Kidney tubule cell (primary cell): ENCODE results near the gene RNASEH2B.

Experiments
- DNase-seq: peaks from one replicate; pipeline ENCODE4 v3.0.0-alpha.2; 2018; ENCODE audit warnings: low spot score

The RNASEH2B gene

DNA sequence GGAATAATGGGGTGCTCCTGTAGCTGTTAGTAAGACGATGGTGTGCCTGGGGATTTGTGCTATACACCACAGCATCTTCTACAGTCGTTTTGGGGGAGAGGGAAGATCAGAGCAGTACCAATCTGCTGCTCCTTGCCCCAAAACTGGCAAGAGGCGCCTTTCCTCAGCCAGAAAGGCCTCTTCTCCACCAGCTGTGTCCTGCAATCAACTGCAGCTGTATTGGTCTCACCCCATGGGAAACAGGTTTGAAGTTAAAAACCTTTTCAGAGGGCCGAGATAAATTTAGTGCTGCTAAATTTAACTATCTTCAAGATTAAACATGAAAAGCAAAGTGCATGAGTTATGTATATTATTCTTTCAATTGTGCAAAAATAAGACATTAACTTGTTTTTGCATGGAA, 1.2 kb upstream of the RNASEH2B start:
- DNase-seq: no peak

DNA sequence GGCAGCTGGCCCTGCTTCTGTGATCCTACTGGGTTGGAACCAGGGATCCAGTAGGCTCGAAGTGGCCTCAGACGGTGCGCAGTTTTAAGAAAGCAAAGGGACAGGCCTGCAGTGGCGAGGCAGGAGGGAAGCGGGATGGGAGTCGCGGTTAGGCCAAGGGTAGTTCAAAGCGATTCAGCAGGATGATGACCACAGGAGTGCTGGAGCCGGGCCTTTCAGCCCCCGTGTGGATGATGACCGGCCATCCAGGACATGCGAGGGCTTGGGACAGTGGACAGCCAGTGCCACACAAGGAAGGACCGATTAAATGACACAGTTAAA, 854 bp downstream of the RNASEH2B start:
- DNase-seq: peak; percentile 58

DNA sequence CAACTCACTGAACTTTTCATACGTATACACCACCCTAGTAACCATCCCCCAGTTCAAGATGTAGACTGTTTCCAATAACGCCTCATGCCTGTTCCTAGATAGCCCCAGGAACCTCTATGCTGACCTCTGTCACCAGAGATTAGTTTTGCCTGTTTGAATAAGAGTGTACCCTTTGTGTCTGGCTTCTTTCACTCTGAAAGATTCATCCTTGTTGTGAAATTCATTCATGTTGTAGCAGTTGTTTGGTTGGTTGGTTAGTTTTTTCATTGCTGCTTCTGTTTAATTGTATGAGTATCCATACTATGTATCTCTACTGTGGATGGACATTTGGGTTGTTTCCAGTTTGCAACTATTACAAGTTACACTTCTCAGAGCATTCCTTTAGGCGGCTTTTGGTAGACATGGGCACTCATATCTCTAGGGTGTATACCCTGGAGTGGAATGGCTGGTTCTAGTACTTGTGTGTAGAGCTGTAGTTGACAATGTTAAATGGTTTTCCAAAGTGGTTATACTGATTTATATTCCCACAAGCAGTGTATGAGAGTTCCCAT, 1.6 kb downstream of the RNASEH2B start:
- no peak for DNase-seq

GRCh38 chr13:50911937-50912795, 2.6 kb downstream of the RNASEH2B start:
- peak; percentile 79 for DNase-seq

DNA sequence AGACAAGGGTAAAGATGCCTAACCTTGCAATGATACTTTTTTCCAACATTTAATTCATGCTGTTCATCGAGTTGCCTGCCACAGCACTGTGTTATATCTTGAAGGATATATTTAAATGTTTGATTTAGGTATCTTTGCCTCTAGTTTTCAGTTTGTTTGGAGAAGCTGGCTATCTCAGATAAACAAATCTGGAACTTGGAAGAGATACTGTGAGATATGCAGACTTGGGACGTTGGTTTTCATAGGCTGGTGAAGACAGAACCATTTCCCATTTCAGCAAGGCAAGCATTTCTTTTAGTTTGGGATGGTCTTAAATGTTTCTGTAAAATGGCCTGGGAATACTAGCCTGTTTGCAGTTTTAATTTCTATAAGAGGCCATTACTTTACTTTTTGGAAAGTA, 3.3 kb downstream of the RNASEH2B start:
- no peak for DNase-seq

DNA sequence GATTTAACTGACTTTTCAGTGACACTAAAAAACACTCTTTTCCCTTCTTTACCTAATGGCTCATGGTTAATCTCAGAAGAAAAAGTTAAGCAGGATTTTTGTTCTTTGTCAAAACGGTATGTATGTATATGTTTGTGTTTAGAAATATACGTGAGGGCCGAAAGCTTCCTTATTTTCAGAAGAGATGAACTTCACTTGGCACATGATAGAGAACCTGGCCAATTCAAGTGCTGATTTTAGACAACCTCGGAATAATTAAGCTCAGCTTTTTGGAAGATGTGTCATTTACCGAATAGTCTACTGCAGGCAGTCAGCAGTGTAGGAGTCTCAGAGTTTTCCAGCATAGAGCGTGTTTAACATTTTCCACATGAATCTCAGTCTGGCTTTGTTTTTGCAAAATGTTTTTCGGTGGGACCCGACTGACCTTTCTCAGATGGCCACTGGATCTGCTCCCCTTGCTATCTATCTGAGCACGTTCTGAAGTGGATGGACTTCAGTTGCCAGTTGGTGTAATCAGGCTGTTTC, 4.6 kb downstream of the RNASEH2B start:
- no peak for DNase-seq

DNA sequence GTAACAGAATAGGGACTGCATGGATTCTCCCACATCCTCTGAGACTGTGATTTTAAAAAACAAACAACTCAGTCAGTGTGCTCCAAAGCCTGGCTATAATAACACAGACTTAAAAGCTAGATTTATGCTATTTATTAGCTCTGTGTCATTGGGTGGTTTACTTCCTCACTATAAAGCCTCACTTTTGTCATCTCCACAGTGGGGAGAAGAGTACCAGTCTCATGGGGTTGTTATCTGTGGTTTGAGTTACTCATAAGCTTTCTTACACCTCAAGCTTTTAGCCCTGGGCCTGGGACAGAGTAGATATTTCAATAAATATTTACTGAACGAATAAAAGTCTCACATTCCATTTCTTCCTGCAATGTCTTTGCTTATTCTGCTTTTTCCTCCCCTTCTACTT, 5.3 kb downstream of the RNASEH2B start:
- peak; percentile 33 for DNase-seq

- DNase-seq: no peak
Measured at GRCh38 chr13:50915565-50915964, 6.0 kb downstream of the RNASEH2B start.

- no peak for DNase-seq
Measured at GRCh38 chr13:50916701-50917184, 7.2 kb downstream of the RNASEH2B start.

GRCh38 chr13:50917572-50917971, 8.0 kb downstream of the RNASEH2B start:
- DNase-seq: no peak

- DNase-seq: no peak
Measured at GRCh38 chr13:50918567-50918966, 9.0 kb downstream of the RNASEH2B start.

DNA sequence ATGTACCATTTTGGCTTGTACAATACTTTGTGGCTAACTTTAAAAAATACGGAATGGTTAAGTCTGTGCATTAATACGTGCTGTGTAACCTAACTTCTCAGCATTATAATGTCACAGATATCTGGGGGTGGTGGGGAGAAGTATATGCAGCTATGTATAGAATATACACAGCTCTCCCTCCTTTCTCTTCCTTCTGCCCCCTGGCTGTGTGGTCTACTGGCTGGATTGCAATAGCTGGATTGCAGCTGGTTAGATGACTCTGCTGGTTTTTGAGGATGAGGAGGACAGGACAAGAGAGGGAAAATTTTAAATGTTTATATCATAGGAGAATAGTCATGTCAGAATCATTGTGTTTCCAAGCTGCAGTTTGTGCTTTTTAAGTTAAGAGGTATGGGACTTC, 9.7 kb downstream of the RNASEH2B start:
- no peak for DNase-seq

- DNase-seq: no peak
Measured at GRCh38 chr13:50921706-50922105, 12.1 kb downstream of the RNASEH2B start.

GRCh38 chr13:50923272-50923671, 13.7 kb downstream of the RNASEH2B start:
- DNase-seq: no peak

DNA sequence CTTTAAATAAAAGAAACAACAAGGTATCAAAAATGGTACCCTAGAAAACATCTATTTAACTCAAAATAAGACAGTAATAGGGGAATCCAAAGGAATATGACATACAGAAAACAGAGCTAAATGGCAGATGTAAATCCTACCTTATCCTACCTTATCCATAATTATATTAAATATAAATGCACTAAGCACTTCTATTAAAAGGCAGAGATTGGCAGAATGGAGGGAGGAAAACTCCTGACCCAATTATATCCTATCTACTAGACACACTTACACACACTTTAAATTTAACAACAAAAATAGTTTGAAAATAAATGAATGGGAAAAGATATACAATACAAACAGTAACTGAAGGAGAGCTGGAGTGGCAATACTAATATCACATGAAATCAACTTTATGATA, 14.4 kb downstream of the RNASEH2B start:
- no peak for DNase-seq

- no peak for DNase-seq
Measured at GRCh38 chr13:50927701-50928100, 18.1 kb downstream of the RNASEH2B start.

- no peak for DNase-seq
Measured at GRCh38 chr13:50928102-50928501, 18.5 kb downstream of the RNASEH2B start.

DNA sequence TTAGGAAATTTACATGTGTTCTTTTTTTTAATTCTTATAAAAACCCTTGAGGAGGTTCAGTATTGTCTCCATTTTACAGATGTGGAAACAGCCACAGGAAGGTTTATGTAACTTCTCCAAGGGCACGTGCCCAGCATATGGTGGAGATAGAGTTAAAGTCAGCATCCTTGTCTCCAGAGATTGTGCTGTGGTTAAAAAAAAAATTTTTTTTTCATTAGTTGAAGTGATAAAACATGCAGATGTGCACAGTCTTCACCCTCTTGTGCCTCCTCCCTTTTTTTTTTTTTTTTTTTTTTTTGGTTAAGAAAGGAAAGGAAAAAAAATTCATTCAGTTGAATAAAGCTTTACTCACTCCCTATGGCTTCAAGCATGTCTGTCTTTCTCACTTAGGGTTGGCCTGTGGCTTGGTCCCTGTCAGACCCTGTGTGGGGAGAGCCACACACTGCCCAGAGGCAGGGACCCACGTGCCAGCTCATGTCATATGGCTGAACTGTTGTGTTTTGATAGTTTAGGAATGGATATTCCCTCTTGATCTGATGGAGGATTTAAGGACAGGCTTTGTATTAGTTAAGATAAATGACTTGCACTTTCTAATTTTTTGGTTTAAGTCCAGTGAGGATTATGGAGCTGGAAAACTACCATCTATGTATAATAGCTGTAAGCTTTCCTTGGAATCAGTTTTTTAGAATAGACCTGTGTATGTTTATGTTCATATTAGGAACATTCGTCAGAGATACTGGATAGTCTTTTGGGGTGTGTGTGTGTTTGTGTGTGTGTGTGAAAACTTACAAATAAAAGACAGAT, 19.3 kb downstream of the RNASEH2B start:
- DNase-seq: no peak

- no peak for DNase-seq
Measured at GRCh38 chr13:50932091-50932490, 22.5 kb downstream of the RNASEH2B start.

- no peak for DNase-seq
Measured at GRCh38 chr13:50934735-50935435, 25.3 kb downstream of the RNASEH2B start.

GRCh38 chr13:50936679-50937078, 27.1 kb downstream of the RNASEH2B start:
- no peak for DNase-seq

DNA sequence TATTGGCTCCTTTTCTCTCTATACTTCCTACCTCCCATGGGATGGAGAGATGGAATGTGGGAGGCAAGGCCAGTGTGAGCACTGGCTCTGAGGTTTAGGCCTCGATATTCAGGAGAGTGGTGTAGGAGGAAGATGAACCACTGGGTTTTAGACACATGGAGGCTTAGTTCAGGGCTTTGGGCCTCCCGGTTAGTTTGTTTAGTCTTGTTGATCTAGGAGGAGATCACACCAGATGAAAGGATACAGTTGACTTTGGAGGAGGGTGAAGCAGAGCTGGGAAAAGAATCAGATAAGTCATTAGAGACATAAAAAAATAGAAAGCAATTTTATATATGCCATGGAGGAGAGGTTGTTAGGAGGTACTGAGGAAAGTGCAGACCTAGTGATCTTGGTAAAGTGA, 30.9 kb downstream of the RNASEH2B start:
- no peak for DNase-seq
